GM23248 (cell line): Measurements from ENCODE around the gene UTS2R. TPM values are rescaled to one million over a fixed set of nuclear protein-coding genes. Genes with fewer than 3 reads are reported as not detected.
"Not testable (repeated sequence)": the region's sequence is repeated elsewhere in the genome, so short reads cannot be mapped to it uniquely, and the experiment has no call there.

Source experiments
- DNase-seq: peaks from one replicate; pipeline ENCODE4 v3.0.0-alpha.2; 2015
- H2AFZ ChIP-seq: fragments of 200-600 bp; sonication (generic); 2 replicates; pipeline ENCODE4 v1.6.1; 2016; ENCODE audit warnings: antibody characterized with exemption
- H3F3A ChIP-seq: fragments of 200-600 bp; sonication (generic); 2 replicates; pipeline ENCODE4 v1.6.1; 2016; ENCODE audit warnings: mild to moderate bottlenecking, antibody characterized with exemption, mixed run types; ENCODE audit not compliant: insufficient read depth
- H3K27ac ChIP-seq: fragments of 200-600 bp; sonication (generic); 2 replicates; pipeline ENCODE4 v1.5.1; 2016; ENCODE audit warnings: mild to moderate bottlenecking
- H3K27me3 ChIP-seq: fragments of 200-600 bp; sonication (generic); replicated peaks from 2 replicates; pipeline ENCODE4 v1.6.1; 2016; ENCODE audit warnings: mild to moderate bottlenecking; ENCODE audit not compliant: insufficient read depth
- H3K36me3 ChIP-seq: fragments of 200-600 bp; sonication (generic); 2 replicates; pipeline ENCODE4 v1.6.1; 2016; ENCODE audit warnings: low read depth, mild to moderate bottlenecking
- H3K4me1 ChIP-seq: fragments of 200-600 bp; sonication (generic); 2 replicates; pipeline ENCODE4 v1.6.1; 2016; ENCODE audit warnings: mild to moderate bottlenecking; ENCODE audit not compliant: insufficient read depth
- H3K4me2 ChIP-seq: fragments of 200-600 bp; sonication (generic); one replicate; pipeline ENCODE4 v1.6.1; 2016; ENCODE audit warnings: mild to moderate bottlenecking; ENCODE audit not compliant: unreplicated experiment
- H3K4me3 ChIP-seq: fragments of 200-600 bp; sonication (generic); 2 replicates; pipeline ENCODE4 v1.5.1; 2016; ENCODE audit warnings: mild to moderate bottlenecking
- H3K79me2 ChIP-seq: fragments of 200-600 bp; sonication (generic); 2 replicates; pipeline ENCODE4 v1.6.1; 2016; ENCODE audit warnings: mild to moderate bottlenecking; ENCODE audit not compliant: insufficient read depth
- H3K9ac ChIP-seq: fragments of 200-600 bp; sonication (generic); 2 replicates; pipeline ENCODE4 v1.6.1; 2016; ENCODE audit warnings: mild to moderate bottlenecking
- H3K9me2 ChIP-seq: fragments of 200-600 bp; sonication (generic); 2 replicates; pipeline ENCODE4 v1.6.1; 2016; ENCODE audit warnings: mixed run types, mild to moderate bottlenecking, moderate library complexity; ENCODE audit not compliant: insufficient read depth
- H3K9me3 ChIP-seq: fragments of 200-600 bp; sonication (generic); one replicate; pipeline ENCODE4 v1.6.1; 2017; ENCODE audit warnings: low read depth
- H4K20me1 ChIP-seq: fragments of 200-600 bp; sonication (generic); 2 replicates; pipeline ENCODE4 v1.6.0; 2016; ENCODE audit not compliant: insufficient read depth
- EZH2 ChIP-seq: fragments of 200-600 bp; sonication (generic); IDR thresholded peaks from 2 replicates; pipeline ENCODE4 v1.6.1; 2018; ENCODE audit warnings: antibody characterized with exemption, mild to moderate bottlenecking; ENCODE audit not compliant: insufficient read depth, poor library complexity, severe bottlenecking
- EZH2phosphoT487 ChIP-seq: fragments of 200-600 bp; sonication (generic); IDR thresholded peaks from 2 replicates; pipeline ENCODE4 v1.6.1; 2018; ENCODE audit warnings: antibody characterized with exemption, moderate library complexity, mild to moderate bottlenecking, low read depth; ENCODE audit not compliant: insufficient read depth
- WGBS, 2 experiments: methylation state at CpG; one replicate each; pipeline ENCODE4 v1.1.6; 2015 to 2017; ENCODE audit warnings: low lambda C conversion rate in 2 of 2, low coverage in 1 of 2; ENCODE audit errors: missing lambda C conversion rate in 2 of 2; 5-methylcytosine and 5-hydroxymethylcytosine counted together
- in situ Hi-C: fragments of 300-500 bp; cut with MboI; formaldehyde crosslinking; loops from 2 replicates; pipeline ENCODE4 v1.15.0; 2020
- polyA plus RNA-seq: library from polyadenylated mRNA; unstranded; fragments of >200 nt; fragmentation: Nextera tagmentation; extraction: Ambion mirVana; gene quantifications from 2 replicates; pipeline ENCODE4 v1.2.1, GENCODE V29; 2016
- total RNA-seq: library from RNA; depleted of rRNA; stranded (reverse); fragments of >200 nt; shearing (Covaris generic); gene quantifications from 2 replicates; pipeline ENCODE4 v1.2.3, GENCODE V29; 2014

The UTS2R gene
- total and polyA plus RNA-seq, 2 experiments from 2014 or later: not detected

DNA sequence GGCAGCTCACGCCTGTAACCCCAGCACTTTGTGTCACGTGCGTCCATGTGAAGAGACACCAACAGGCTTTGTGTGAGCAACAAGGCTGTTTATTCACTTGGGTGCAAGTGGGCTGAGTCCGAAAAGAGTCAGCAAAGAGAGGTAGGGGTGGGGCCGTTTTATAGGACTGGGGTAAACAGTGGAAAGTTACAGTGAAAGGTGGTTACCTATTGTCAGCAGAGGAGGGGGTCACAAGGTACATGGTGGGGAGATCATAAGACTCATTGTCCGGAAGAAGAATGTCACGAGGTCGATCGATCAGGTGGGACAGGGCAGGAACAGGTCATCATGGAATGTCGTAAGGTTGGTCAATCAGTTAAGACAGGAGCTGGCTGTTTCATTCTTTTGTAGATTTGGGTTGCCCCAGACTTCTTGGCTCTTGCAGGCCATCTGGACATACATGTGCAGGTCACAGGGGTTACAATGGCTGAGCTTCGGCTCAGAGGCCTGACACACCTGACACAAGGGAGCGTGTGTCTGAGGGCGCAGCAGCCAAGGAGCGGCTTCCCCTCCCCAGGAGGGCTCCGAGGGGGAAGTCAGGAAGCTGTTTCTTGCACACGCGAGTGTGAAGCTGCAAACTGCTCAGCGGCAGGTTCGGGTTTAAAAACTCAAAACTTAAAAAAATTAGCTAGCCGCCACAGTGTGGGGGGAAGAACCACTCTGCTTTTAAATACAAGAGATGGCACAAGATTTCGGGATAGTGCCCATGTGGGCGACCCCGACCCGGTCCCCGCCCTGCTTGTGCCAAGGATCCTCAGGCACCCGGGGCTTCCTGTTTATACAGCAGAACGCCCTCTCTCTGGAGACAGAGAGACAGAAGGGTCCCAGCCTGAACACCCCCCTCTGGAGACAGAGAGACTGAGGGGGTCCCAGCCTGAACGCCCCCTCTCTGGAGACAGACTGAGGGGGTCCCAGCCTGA, 24.9 kb upstream of the UTS2R start:
- no peak overlapping the region for H3K4me2 ChIP-seq
- H3K79me2 ChIP-seq: no peaks in the 10 kb centered on the region
- TF ChIP-seq EZH2phosphoT487: no peak
- no peak for TF ChIP-seq EZH2
- H4K20me1 ChIP-seq: no peaks in the 10 kb centered on the region
- no peaks in the 10 kb centered on the region for H3K9me3 ChIP-seq
- H3K27ac ChIP-seq: no peak overlapping the region
- no peaks in the 10 kb centered on the region for H3K9me2 ChIP-seq
- no peak overlapping the region for H3K4me3 ChIP-seq
- H3K9ac ChIP-seq: no peak overlapping the region
- 82 to 85% methylated on average over 28 of the region's 28 CpGs for WGBS, 2 experiments
- in situ Hi-C loops: no loop called here
- H3F3A ChIP-seq: peaks cover 7% of the 10 kb centered on the region
- no peaks in the 10 kb centered on the region for H3K36me3 ChIP-seq
- peaks cover 10% of the 10 kb centered on the region for H3K4me1 ChIP-seq
- H2AFZ ChIP-seq: no peak overlapping the region
- no peak for DNase-seq
- H3K27me3 ChIP-seq: no peaks in the 10 kb centered on the region

DNA sequence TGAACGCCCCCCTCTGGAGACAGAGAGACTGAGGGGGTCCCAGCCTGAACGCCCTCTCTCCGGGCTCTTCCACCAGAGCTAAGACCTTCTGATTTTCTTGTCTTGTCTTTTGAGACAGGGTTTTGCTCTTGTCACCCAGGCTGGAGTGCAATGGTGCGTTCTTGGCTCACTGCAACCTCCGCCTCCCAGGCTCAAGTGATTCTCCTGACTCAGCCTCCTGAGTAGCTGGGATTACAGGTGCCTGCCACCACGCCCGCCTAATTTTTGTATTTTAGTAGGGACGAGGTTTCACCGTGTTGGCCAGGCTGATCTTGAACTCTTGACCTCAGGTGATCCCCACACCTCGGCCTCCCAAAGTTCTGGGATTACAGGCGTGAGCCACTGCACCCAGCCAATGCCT, 23.6 kb upstream of the UTS2R start:
- H3K36me3 ChIP-seq, H3K9me2 ChIP-seq, H3K4me3 ChIP-seq, H3K4me1 ChIP-seq, H3K9ac ChIP-seq, DNase-seq, in situ Hi-C loops, H3K9me3 ChIP-seq, H3K4me2 ChIP-seq, H3K27me3 ChIP-seq, H3K79me2 ChIP-seq, H4K20me1 ChIP-seq, H3F3A ChIP-seq, H2AFZ ChIP-seq, H3K27ac ChIP-seq: not testable (repeated sequence)
- 82 to 83% methylated on average over 10 to 11 of the region's 11 CpGs for WGBS, 2 experiments

DNA sequence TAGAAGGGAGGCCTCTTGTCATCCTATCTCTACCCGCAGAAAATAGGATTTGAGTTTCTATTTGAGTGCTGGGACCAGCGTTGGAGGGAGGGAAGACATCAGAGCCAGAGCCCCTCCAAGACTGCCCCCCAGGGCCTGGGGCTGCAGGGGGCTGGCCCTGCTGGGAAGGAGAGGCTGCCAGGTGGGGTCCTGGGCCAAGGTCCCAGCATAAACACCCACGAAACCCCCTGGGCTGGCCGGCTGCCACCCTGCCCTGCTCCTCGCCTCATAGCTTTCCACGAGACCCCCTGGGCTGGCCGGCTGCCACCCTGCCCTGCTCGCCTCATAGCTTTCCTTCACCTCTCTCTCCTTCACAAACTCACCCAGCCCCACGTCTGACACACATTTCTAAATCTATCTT, 23.1 kb upstream of the UTS2R start:
- TF ChIP-seq EZH2phosphoT487 (no peak), EZH2 (no peak)
- no peak overlapping the region for H3K4me3 ChIP-seq
- no peaks in the 10 kb centered on the region for H3K9me3 ChIP-seq
- DNase-seq: no peak
- H3K79me2 ChIP-seq: no peaks in the 10 kb centered on the region
- H3F3A ChIP-seq: peaks cover 7% of the 10 kb centered on the region
- no peak overlapping the region for H3K9ac ChIP-seq
- no peaks in the 10 kb centered on the region for H3K36me3 ChIP-seq
- no peak overlapping the region for H3K27ac ChIP-seq
- H2AFZ ChIP-seq: no peak overlapping the region
- H3K4me1 ChIP-seq: peaks cover 10% of the 10 kb centered on the region
- in situ Hi-C loops: no loop called here
- no peaks in the 10 kb centered on the region for H3K27me3 ChIP-seq
- no peaks in the 10 kb centered on the region for H4K20me1 ChIP-seq
- no peaks in the 10 kb centered on the region for H3K9me2 ChIP-seq
- WGBS, 2 experiments: 63 to 66% methylated on average over 9 of the region's 9 CpGs
- H3K4me2 ChIP-seq: no peak overlapping the region

DNA sequence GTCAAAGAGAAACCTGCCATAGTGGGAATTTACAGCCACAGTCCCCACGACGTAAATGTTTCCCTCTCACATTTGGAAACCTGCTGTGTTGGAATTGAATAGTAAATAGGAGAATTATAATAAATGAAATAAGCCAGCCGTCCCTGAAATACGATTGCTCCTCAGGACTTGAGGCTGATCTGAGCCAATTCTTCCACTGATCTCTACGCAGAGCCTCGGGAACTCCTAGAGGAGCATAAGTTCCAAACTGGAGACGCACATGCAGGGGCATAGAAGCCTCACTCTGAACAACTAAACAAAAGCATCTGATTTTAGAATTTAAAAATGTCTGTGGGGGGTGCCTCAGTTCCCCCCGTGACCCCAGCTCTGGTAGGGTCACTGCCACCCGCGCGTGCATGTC, 22.7 kb upstream of the UTS2R start:
- H3K9ac ChIP-seq: no peak overlapping the region
- DNase-seq: no peak
- peaks cover 10% of the 10 kb centered on the region for H3K4me1 ChIP-seq
- H3K9me2 ChIP-seq: no peaks in the 10 kb centered on the region
- no peaks in the 10 kb centered on the region for H3K9me3 ChIP-seq
- no peak overlapping the region for H3K27ac ChIP-seq
- H3K4me3 ChIP-seq: peak overlapping the region; percentile 39; the same call in 1 of the 2 replicates
- WGBS, 2 experiments: 9 to 10% methylated on average over 11 of the region's 11 CpGs
- no peaks in the 10 kb centered on the region for H3K36me3 ChIP-seq
- in situ Hi-C loops: no loop called here
- no peaks in the 10 kb centered on the region for H3K27me3 ChIP-seq
- H3F3A ChIP-seq: peaks cover 7% of the 10 kb centered on the region
- peak overlapping the region; percentile 57 for H3K4me2 ChIP-seq
- H2AFZ ChIP-seq: no peak overlapping the region
- TF ChIP-seq EZH2: no peak
- no peak for TF ChIP-seq EZH2phosphoT487
- no peaks in the 10 kb centered on the region for H4K20me1 ChIP-seq
- no peaks in the 10 kb centered on the region for H3K79me2 ChIP-seq
